ENCODE data around the gene DMGDH.

DNA sequence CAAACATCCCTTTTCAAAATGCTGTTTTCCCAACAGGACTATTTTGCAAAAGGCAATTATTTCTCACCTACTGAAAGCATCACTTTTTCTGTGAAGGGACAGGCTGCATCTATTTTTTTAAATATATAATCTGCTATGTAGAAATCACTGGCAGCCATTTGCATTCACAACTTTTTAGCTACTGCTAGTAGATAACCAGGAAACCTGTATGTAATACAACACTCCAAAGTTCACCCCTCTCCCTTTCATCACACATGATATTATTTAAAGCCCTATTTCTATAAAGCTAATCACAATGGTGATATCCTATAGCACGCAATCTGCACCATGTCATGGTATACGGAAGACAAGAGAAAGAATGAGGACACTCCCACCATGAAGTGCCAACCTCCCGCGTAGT lies 9.8 kb downstream of the DMGDH start:
- no peak for TF ChIP-seq CTCF (IDR thresholded peaks at IDR 0.05)
- TF ChIP-seq EZH2phosphoT487 (IDR thresholded peaks at IDR 0.05), result no peak
- no peak for TF ChIP-seq EZH2 (IDR thresholded peaks at IDR 0.05)

Data from neural progenitor cell (in vitro differentiated cells).